Measurements from ENCODE around the gene SARDH.
"Not testable (repeated sequence)": the region's sequence is repeated elsewhere in the genome, so short reads cannot be mapped to it uniquely, and the experiment has no call there.

Gene SARDH

DNA sequence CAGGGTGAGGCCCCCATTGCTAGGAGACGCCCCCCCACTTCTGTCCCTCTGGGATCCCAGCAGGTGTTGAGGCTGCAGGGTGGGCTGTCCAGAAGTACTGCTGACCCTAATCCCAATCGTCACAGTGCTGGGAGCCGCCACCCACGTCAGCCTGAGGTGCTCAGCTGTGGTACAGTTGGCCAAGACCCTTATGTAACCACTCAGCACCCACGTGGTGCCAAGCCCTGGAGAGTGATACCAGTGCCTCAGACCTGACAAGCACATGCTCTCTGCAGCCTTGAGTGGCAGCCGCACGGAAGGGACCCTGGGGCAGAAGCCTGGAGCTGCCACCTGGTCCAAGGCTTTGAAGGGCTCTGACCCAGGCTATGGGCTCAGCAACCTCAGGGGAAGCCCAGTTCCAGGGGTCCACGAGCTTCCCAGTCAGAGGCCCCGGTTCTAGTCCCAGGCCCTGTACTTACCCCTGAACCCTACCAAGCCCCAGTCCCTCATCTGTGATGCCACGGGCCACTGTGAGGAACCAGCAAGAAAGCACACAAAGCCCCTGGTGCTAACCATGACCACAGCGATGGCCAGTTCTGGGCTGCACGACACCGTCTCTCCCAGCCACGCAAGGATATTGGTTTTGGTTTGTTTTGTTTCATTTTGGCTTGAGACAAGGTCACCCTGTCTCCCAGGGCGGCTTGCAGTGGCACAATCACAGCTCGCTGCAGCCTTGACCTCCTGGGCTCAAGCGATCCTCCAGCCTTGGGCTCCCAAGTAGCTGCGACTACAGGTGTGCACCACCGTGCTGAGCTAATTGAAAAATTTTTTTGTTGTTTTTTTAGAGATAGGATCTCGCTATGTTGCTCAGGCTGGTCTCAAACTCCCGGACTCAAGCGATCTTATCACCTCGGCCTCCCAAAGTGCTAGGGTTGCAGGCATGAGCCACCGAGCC, 51.2 kb downstream of the SARDH start:
- no peak for DNase-seq (ENCODE audit: low read depth in 3 of 3, low spot score in 1 of 3)

DNA sequence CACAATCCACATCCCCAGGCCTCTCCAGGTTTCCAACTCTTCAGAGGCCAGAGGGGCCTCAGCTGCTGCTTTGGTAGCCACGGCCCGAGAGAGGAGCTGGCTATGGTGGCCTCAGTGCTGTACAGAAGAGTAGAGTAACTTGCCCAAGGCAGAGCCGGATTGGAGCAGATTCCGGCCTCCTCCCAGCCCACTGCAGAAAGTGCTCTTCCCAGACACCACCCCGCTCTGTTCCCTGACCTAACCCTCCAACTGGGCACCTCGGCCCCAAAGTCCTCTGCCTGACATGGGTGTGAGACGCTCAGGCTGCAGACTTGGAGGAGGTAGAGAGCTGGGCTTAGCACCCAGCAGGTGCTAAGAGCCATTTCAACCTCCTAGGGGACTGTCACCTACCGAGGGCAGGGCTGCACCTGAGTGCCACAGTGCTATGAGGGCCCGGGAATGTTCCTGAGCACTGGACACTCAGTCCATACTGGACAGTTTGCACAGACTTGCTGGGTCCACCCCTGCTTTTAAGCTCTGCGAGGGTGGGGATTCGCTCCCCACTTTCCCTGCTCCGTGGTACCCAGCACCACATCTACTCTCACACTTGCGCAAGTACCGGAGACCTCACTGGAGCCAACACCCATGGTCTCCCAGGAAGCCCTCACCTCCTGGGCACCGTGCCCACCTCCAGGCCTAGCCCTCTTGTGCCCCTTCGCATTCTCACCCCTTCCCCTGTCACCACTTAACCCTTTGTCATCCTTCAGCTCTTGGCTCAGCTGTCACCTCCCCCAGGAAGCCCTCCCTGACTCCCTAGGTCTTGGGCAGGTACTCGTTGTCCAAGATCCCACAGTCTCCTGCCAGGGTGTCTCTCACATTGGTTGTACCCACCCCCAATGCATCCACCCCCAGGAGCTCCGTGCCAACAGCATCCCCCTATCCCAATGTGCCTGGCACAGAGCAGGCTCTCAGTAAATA, 52.2 kb downstream of the SARDH start:
- no peak for DNase-seq (ENCODE audit: low read depth in 3 of 3, low spot score in 1 of 3)

DNA sequence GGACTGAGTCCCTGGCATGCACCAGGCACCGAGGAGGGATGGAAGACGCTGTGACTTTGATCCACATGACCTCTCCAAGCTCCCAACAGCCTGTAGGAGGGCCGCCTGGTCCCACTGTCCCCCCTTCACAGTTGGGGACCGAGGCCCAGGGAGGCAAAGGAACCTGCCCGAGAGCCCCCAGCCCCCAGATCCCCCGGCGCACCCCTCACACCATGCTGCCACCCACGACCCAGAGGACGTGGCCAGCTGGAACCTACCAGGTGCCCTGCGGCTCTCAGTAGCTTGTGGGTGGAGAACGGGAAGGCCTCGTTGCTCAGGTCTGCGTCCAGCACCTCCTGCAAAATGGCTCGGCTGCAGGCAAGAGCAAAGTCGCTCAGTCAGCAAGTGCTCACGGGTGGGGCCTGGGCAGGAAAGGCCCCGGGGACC, 53.2 kb downstream of the SARDH start:
- no peak for DNase-seq (ENCODE audit: low read depth in 3 of 3, low spot score in 1 of 3)

DNA sequence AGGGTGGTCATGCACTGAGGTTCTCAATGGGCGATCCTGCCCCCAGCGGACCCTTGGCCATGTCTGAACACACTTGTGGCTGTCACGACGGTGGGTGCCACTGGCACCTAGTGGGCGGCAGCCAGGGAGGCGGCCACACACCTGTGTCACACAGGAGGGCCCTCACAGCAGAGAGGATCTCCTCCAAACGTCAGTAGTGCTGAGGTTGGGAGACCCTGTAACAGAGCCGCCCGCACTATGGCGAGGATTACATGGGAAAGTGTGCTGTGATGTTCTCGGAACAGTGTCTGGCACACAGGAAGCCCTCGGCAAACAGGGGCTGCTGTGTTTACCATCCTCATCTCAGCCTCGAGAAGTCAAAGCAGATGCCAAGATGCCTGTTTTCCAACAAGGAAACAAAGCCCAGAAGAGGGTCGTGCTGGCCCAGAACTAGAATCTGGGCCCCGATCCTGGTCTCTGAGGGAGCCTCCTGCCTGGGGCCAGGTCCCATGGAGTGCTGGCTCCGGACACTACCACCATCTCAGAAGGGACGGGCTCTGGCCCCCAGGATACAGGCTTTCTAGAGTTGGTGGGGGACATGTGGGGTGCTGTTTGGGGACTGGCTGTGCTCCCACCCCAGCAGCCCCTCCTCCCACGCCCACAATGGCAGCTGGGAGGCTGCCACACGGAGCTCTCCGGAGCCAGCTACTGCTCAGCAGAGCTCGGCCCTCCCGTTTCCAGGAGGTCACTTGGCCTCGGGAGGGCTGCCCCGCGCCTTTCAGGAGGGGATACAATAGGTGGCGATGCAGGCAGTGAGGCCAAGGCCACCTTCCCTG, 53.8 kb downstream of the SARDH start:
- DNase-seq (ENCODE audit: low read depth in 3 of 3, low spot score in 1 of 3) = no peak

DNA sequence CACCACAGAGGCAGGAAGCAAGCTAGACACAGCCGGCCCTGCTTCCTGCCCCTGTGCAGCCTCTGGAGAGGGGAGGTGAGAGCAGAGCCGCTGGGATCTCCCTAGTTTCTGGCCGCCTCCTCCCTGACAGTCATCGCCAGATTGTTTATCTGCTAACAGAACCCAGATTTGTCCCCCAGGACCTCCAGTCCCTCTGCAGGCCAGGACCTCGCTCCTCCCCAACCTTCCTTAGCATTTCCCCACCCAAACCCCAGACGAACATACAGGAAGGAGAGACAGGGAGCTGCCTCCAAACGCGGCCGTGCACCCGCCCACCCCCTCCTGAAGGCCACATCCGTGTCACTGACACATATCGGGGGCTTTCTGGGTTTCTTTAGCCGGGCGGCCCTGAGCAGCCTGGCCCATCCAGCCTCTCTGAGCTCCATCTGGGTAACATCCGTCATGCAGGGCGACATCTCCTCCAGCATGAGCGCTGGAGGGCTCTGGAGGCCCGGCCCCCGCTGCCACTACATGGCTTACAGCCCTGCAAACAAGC, 54.5 kb downstream of the SARDH start:
- DNase-seq (ENCODE audit: low read depth in 3 of 3, low spot score in 1 of 3) = peak; percentile 37 to 65 (median 60)

DNA sequence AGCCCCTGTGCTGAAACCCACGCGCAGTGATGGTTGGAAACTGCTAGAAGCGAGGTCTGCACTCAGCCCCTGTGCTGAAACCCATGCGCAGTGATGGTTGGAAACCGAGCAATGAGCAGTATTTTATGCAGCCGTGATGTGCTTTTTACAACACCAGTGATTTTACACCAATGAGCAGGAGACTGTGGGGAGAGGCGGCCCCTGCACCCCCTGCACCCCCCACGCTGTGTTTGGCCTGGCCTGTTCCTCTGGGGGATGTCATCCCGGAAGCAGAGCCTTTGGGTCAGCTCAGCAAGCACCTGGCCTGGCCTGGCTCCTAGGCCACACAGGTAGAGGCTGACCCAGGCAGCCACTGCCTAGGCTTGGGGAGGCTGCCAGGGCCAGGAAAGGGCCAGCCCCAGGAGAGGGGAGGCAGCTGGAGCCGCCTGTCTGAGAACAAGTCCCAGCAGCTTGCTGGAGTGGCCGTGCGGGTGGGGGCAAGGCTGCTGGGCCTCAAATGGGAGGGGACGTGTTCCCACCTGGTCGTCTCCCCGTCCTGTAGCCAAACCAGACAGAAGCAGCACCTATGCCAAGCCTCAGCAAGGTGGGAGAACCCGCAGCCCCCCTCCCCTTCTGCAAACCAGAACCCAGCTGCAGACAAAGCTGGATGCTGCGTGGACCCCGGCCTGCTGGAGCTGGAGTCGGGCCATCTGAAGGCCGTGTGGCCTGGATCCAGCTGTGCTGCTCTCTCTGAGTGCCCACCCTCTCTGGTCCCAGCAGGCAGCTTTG, 55.1 kb downstream of the SARDH start:
- no peak for DNase-seq (ENCODE audit: low read depth in 3 of 3, low spot score in 1 of 3)

DNA sequence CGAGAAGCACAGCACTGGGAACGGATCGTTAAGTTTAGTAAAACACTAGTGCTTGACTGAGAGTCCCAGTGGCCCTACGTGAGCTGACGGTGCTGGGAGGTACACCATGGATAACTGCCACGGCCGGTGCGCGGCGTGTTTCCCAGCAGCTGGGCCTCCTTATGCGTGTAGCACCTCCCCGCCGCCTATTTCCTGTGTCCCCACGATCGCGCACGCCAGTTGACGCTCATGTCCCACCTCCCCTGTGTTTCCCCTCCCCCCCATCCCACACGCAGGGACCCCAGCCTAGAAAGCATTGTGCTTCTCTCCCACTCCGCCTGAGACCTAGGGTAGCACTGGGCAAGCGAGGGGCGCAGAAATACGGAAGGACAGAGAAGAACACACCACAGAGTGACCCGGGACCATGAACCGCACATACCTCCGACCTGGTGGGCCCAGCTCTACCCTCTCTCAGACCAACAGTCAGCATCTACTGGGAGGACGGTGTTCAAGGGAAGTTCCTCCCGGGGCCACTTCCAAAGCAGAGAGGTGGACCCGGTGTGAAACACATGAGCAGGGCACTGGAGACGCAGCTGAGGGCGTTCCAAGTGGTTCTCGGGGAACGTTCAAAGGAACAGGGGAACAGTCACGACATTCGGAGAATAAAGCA, 56.4 kb downstream of the SARDH start:
- no peak for DNase-seq (ENCODE audit: low read depth in 3 of 3, low spot score in 1 of 3)

DNA sequence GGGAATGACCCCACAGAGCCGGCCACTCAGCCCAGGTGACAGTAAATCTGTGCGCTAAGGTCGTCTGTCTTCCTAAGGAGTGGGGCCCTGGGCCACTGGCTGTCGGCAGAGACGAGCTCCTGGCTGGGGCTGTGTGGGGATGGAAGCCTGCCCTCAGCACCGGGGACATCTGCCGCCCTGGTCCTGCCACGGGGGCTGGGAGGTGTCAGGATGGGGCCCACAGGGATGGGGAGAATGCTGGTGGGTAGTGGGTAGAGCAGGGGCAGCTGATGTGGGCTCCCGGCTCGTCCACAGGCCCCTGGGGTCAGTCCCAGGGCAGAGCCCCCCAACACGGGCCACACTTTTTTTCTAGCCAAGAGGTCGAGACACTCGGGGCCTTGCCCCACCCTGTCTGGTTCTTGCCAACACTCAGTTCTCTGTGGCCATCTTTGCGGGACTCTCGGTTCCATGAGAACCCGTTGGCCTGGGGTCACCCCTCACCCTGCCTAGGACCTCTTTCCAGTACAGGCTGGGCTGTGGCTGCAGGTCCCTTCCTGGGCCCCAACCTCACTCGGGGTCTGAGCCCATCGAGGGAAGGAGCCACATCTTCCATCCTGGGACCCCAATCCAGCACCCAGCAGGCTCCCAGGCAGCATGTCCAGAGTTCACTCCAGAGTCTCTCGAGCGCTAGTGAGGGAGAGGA, 57.0 kb downstream of the SARDH start:
- DNase-seq (ENCODE audit: low read depth in 3 of 3, low spot score in 1 of 3) = no peak

DNA sequence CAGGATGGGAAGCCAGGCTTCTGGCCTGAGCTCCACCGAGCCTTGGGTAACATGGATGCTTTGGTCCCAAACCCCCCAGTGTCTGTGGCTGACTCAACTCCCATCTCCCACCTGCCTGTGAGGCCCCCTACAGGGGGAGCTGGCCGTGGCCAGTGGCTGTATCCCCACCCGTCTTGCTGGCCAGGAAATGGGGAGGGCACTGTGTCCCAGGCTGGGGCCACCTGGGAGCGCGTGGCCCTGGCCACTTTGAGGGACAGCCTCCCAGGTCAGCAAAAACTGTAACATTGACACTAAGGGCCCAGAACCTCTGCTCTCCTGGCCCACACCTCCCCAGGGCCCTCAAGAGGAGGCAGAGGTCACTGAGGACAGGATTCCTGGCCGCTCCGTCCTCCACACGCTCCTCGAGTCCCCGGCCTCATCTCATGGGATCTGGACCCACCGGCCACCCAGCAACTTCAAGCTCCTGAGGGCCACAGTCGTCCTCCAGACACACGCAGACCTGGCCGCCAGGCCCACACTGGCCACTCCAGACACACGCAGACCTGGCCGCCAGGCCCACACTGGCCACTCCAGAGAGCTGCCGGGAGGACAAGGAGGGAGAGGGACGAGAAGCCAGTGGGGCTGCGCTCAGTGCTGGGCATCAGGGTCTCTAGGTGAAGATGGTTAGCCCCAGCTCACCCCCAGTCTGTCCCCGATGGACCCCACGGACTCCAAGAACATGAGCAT, 57.7 kb downstream of the SARDH start:
- no peak for DNase-seq (ENCODE audit: low read depth in 3 of 3, low spot score in 1 of 3)

DNA sequence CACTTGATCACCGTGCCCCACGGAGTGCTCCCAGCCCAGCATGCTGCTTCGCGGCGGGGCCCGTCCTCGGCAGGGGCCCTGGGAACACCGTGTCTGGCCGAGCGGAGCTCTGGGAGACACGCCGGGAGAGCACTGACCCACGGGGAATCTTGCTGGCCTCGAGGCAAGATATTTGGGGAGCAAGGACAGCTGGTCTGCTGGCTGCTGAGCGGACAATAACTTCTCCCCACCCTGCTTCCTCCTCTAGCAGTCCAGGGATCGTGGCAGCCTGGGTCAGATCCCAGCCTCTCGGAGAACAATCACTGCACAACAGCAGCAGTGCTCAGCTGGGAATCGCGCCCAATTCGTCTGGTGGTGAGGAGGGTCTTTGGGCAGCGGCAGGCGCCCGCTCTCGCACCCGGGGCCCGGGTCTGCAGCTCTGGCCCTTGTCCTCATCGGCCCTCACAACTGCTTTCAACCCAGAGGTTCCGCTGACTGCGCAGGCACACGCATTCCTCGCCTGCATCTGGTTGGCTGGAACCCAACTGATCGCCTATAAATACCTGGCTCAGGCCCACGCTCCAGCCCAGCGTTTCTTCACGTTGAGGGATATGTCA, 58.6 kb downstream of the SARDH start:
- DNase-seq (ENCODE audit: low read depth in 3 of 3, low spot score in 1 of 3) = no peak

DNA sequence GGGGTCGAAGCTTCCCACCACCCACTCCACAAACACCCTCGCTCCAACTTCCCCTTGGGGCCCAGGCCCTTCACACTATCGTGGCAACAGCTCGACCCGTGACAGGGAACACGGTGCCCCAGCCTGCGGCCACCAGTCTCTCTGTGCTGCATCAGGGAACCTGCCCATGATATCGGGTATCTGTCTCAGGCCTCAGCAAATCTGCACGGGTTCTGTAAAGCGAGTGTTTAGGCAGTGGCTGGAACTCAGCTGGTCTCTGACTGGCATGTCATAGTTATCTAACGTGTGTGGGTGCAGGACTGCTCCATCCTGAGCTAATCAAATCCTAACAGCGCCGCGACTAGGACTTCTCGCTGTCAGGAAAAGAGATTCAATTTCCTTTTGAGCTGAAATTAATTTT, 59.1 kb downstream of the SARDH start:
- DNase-seq (ENCODE audit: low read depth in 3 of 3, low spot score in 1 of 3) = no peak

DNA sequence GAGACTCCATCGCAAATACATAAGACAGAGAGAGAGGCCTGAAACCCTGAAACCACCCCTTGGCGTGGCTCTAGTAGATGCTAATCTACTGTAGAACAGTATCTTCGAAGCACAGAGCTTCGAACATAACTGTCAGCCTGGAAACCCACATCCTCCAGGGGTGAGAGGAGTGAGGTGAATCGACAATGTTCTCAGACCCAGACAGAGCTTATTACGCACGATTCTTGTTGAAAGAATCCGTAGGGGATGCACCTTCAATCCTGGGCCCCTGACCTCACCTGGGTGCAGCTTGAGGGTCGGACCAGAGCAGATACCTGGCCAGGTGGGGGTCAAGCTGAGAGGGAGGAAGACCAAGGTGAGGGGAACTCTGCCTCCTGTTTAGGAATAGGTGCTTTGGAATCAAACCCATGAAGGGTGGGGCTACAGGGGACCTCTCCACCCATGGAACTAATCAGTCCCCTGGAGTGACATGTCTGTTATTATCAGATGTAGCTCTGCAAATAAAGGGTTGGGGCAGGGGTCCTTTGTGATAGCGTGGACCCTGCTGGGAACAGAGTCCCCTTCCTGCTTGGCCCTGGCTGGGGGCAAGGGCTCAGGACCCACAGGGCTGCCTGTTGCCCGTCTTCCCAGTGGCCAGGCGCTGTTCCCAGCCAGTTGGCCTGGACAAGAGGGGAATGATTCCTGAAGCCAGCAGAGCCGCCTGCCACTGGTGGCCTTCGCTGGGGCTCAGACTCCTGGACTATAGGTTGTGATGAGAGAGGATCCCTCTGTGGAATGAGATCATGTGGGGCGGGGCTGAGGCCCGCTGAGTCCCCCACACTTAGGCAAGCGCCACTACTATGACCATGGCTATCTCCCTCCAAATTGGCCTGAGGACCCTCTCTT, 60.8 kb downstream of the SARDH start:
- peak in 2 of 3 donors; percentile 41 to 45 for DNase-seq (ENCODE audit: low read depth in 3 of 3, low spot score in 1 of 3)

DNA sequence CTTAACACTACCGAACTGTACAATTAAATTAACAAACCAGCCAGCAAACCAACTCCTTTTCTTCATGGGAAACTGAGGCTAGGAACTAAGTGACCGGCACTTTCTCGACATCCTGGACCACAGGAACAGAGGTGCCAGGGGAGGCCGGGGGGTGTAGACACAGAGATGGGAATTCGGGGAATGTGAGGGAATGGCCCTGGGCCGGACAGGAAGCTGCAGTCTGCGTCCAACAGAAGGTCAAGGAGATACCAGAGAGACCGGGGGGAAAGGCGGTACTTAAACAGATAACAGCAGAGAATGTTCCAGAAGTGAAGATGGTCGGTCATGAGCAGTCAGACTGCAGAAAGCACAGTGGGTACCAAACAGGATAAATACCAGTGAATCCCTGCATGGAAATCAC, 61.7 kb downstream of the SARDH start:
- DNase-seq (ENCODE audit: low read depth in 3 of 3, low spot score in 1 of 3) = no peak

DNA sequence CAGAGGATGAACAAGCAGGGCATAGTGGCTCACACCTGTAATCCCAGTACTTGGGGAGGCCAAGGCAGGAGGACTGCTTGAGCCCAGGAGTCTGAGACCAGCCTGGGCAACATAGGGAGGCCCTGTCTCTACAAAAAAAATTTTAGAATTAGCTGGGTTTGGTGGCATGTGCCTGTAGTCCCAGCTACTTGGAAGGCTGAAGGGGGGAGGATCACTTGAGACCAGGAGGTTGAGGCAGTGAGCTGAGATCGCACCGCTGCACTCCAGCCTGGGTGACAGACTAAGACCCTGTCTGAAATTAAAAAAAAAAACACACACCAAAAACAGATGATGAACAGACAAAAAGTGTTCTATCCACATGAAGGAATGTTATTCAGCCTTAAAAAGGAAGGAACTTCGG, 62.4 kb downstream of the SARDH start:
- not testable (repeated sequence) for DNase-seq (ENCODE audit: low read depth in 3 of 3, low spot score in 1 of 3)

DNA sequence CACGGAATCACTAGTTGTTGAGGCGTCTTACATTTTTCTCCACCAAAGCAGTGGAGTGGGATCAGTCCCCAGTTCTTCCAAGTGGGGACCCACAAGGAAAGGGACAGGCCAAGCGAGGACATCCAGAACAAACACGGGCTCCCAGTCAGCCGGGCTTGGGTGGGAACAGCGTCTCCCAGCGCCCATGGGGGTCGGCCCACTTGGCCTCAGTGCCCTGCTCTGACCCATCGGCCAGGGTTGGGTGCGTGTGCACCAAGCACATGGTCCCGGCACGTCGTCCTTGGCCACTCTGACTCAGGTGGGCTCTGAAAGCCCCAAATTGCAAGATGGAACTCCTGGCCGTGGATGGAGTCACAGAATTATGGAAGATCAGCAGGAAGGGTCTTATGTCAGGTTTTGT, 64.1 kb downstream of the SARDH start:
- no peak for DNase-seq (ENCODE audit: low read depth in 3 of 3, low spot score in 1 of 3)

DNA sequence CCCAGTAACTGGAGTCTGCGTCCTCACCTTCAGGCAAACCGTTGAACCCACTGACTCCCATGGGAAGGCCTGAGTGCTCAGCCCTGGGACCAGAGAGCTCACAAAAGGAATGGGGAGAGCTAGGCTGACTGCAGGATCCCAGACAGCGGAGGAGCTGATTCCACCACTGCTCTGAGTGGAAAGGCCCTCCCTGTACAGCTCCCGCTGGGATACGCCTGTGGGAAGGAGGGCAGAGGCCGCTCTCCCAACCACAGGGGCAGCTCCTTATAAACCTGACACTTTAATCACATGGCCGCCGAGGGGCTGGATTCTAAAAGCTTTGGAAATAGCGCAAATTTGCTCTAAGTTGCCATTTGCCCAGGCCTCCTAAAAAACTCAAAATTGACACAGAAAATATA, 64.9 kb downstream of the SARDH start:
- no peak for DNase-seq (ENCODE audit: low read depth in 3 of 3, low spot score in 1 of 3)
